ENCODE data around the gene FOXO1. TPM values are rescaled to one million over a fixed set of nuclear protein-coding genes. Genes with fewer than 3 reads are reported as not detected.

The FOXO1 gene
- total and polyA plus RNA-seq, 5 donors = 7.1 to 33.6 (median 21.4) TPM

DNA sequence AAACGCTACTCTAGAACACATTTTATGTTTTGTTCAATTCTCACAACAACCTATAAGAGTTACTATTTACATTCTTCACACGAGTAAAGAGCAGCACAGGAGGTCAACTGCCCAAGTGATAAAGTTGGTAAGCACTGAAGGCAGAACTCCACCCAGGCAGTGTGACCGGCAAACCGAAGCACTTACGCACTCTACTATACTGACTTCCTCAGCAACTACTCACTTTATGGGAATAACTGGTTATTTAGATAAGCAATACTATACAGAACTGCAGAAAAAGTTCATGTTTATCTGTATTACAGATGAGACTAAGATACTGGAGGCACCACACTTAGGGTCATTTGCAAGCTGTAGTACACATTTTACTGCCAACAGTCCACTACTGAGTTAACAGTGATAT lies 28.8 kb downstream of the FOXO1 start:
- WGBS = 15% methylated on average over 5 of the region's 5 CpGs

GRCh38 chr13:40635315-40635995 lies 31.0 kb downstream of the FOXO1 start:
- Histone ChIP-seq H3K4me1 (ENCODE audit: control insufficient read depth, insufficient read depth, low read length) (peaks cover 15% of the 10 kb centered on the region), H3K9me3 (ENCODE audit: control insufficient read depth, low read length) (no peaks in the 10 kb centered on the region), H3K27me3 (ENCODE audit: control insufficient read depth, insufficient read depth) (no peaks in the 10 kb centered on the region), H3K4me3 (ENCODE audit: low read length) (no peak overlapping the region), H3K27ac (ENCODE audit: low read length) (no peak overlapping the region)
- intact Hi-C loops (cut with DNase I) = no loop called here
- 67% methylated on average over 5 of the region's 5 CpGs for WGBS
- DNase-seq = no peak
- ATAC-seq = peak; percentile 6 to 7

More for the DNA sequence above, 28.8 kb downstream of the FOXO1 start:
- intact Hi-C loops (cut with DNase I) = no loop called here
- DNase-seq (no peak), ATAC-seq (peak; percentile 51 to 58)
- H3K4me3 ChIP-seq (ENCODE audit: low read length) = peak overlapping the region; percentile 34
- no peak overlapping the region for H3K27ac ChIP-seq (ENCODE audit: low read length)
- peaks cover 16% of the 10 kb centered on the region for H3K4me1 ChIP-seq (ENCODE audit: control insufficient read depth, insufficient read depth, low read length)
- no peaks in the 10 kb centered on the region for H3K9me3 ChIP-seq (ENCODE audit: control insufficient read depth, low read length)
- no peaks in the 10 kb centered on the region for H3K27me3 ChIP-seq (ENCODE audit: control insufficient read depth, insufficient read depth)

DNA sequence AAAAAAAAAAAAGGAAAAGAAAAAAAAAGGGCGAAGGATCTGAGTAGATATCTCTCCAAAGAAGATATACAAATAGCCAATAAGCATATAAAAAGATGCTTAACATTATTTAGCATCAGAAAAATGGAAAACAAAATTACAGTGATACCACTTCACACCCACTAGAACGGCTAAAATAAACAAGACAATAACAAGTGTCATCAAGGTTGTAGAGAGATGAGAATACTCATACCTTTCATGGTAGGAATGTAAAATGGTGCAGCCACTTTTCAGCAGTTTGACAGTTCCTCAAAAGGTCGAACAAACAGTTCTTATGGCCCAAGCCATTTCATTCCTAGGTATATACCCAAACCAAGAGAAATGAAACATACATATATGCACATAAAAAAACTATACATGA lies 33.5 kb downstream of the FOXO1 start:
- H3K9me3 ChIP-seq (ENCODE audit: control insufficient read depth, low read length) = no peaks in the 10 kb centered on the region
- H3K27me3 ChIP-seq (ENCODE audit: control insufficient read depth, insufficient read depth) = no peaks in the 10 kb centered on the region
- DNase-seq (no peak), ATAC-seq (no peak)
- 95% methylated on average over 3 of the region's 3 CpGs for WGBS
- peaks cover 7% of the 10 kb centered on the region for H3K4me1 ChIP-seq (ENCODE audit: control insufficient read depth, insufficient read depth, low read length)
- no peak overlapping the region for H3K27ac ChIP-seq (ENCODE audit: low read length)
- no peak overlapping the region for H3K4me3 ChIP-seq (ENCODE audit: low read length)
- intact Hi-C loops (cut with DNase I) = no loop called here

- DNase-seq = no peak
- ATAC-seq = no peak
- 93% methylated on average over 4 of the region's 4 CpGs for WGBS
- H3K4me1 ChIP-seq (ENCODE audit: control insufficient read depth, insufficient read depth, low read length) = peaks cover 7% of the 10 kb centered on the region
- H3K4me3 ChIP-seq (ENCODE audit: low read length) = no peak overlapping the region
- no peaks in the 10 kb centered on the region for H3K9me3 ChIP-seq (ENCODE audit: control insufficient read depth, low read length)
- intact Hi-C loops (cut with DNase I) = no loop called here
- H3K27ac ChIP-seq (ENCODE audit: low read length) = no peak overlapping the region
- no peaks in the 10 kb centered on the region for H3K27me3 ChIP-seq (ENCODE audit: control insufficient read depth, insufficient read depth)
Observed at GRCh38 chr13:40631605-40632004, 34.8 kb downstream of the FOXO1 start.

DNA sequence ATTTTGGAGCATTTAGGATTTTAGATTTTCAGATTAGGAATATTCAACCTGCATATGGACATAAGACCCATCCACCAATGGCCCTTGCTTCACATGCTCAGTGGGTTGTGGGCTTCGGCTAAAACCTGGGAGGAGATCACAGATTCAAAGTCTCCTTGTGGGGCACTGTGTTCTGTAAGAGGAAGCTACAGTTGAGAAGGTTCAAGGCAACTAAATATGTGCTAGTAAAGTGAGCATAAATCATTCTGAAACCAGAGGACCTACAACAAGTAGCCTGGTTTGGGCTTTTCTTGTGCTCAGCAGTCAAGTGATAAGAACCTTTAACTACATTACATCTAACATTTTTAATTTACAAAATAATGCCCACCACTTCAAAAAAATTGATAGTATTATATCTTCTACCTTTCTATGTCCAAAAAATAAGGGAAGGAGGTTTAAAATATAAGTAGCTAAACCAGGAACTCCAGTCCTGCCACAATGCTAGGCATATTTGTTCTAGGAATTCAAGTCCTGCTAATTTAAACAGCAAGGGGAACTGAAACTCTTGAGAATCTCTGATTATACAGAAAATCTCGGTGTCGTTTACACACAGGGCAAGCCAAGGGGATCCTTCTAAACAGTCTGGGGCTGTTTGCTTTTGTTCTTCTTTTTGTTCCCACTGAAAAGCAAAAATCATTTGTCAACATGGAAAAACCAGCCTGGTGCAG lies 36.6 kb downstream of the FOXO1 start:
- H3K27ac ChIP-seq (ENCODE audit: low read length) = no peak overlapping the region
- peaks cover 4% of the 10 kb centered on the region for H3K4me1 ChIP-seq (ENCODE audit: control insufficient read depth, insufficient read depth, low read length)
- WGBS = 81% methylated on average over 3 of the region's 3 CpGs
- DNase-seq = no peak
- H3K4me3 ChIP-seq (ENCODE audit: low read length) = no peak overlapping the region
- no peak for ATAC-seq
- H3K9me3 ChIP-seq (ENCODE audit: control insufficient read depth, low read length) = no peaks in the 10 kb centered on the region
- intact Hi-C loops (cut with DNase I) = no loop called here
- H3K27me3 ChIP-seq (ENCODE audit: control insufficient read depth, insufficient read depth) = no peaks in the 10 kb centered on the region

GRCh38 chr13:40626977-40627376 lies 39.5 kb downstream of the FOXO1 start:
- WGBS = 90% methylated on average over 1 of the region's 1 CpG
- no peak for ATAC-seq
- DNase-seq = no peak
- intact Hi-C loops (cut with DNase I) = no loop called here
- Histone ChIP-seq H3K9me3 (ENCODE audit: control insufficient read depth, low read length) (no peaks in the 10 kb centered on the region), H3K27me3 (ENCODE audit: control insufficient read depth, insufficient read depth) (no peaks in the 10 kb centered on the region), H3K4me3 (ENCODE audit: low read length) (no peak overlapping the region), H3K4me1 (ENCODE audit: control insufficient read depth, insufficient read depth, low read length) (peaks cover 5% of the 10 kb centered on the region), H3K27ac (ENCODE audit: low read length) (no peak overlapping the region)

DNA sequence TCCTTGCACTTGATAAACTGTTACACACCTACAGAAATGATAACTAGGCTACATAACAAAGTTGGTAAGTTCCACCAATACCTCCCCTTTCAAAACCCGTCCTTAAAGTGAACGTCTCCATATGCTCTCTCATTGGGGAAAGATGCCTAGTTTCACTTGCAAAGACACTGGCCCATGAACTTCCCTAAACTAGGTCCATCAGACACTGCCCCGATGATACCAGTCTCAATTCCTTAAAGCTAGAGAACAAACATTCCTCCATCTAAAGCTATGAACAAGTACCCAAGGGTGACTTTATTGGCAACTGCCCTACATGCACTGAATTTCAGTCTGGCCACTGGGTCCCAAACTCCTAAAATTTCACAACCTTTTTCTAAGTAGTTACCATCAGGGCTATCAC lies 39.9 kb downstream of the FOXO1 start:
- Histone ChIP-seq H3K4me3 (ENCODE audit: low read length) (no peak overlapping the region), H3K9me3 (ENCODE audit: control insufficient read depth, low read length) (no peaks in the 10 kb centered on the region), H3K4me1 (ENCODE audit: control insufficient read depth, insufficient read depth, low read length) (peaks cover 5% of the 10 kb centered on the region), H3K27ac (ENCODE audit: low read length) (no peak overlapping the region), H3K27me3 (ENCODE audit: control insufficient read depth, insufficient read depth) (no peaks in the 10 kb centered on the region)
- intact Hi-C loops (cut with DNase I) = no loop called here
- no peak for ATAC-seq
- WGBS = 68% methylated on average over 3 of the region's 3 CpGs
- no peak for DNase-seq

DNA sequence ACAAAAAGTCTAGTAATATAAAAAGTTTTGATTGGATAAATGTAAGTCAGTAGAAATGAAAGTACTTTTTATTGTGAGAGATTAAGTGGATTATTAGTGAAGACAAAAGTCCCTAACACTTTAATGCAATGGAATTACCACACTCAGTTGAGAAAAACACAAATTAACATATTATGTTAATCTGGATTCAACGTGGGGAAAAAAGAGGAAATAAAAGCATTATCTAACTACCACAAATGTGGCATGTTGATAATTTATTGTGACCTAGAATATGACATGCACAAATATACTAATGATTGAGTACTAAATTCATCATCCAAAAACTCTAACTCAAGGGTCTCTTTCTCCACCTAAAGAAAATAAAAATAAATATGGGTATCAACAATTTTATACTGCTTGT lies 41.5 kb downstream of the FOXO1 start:
- no peak for ATAC-seq
- Histone ChIP-seq H3K27me3 (ENCODE audit: control insufficient read depth, insufficient read depth) (no peaks in the 10 kb centered on the region), H3K9me3 (ENCODE audit: control insufficient read depth, low read length) (no peaks in the 10 kb centered on the region), H3K27ac (ENCODE audit: low read length) (no peak overlapping the region), H3K4me3 (ENCODE audit: low read length) (no peak overlapping the region), H3K4me1 (ENCODE audit: control insufficient read depth, insufficient read depth, low read length) (peaks cover 2% of the 10 kb centered on the region)
- 32% methylated on average over 1 of the region's 1 CpG for WGBS
- no peak for DNase-seq
- intact Hi-C loops (cut with DNase I) = no loop called here

DNA sequence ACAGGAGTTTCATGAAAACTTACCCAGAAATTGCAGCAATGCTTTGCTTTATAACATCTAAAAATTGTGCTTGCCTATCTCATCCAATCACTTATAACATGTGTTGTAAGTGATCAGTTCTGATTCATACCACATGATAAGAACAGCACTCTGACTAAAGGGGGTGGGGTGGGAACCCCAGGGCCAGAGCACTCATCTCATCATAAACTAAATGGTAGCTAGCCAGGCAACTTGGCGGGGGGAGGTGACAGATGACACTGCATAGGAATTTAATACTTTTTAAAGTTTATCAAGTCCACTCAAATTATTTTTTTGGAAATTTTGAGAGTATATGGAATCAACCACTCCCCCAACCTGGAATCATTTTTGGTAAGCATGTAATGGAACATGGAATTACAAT lies 42.1 kb downstream of the FOXO1 start:
- Histone ChIP-seq H3K4me3 (ENCODE audit: low read length) (no peak overlapping the region), H3K27me3 (ENCODE audit: control insufficient read depth, insufficient read depth) (no peaks in the 10 kb centered on the region), H3K4me1 (ENCODE audit: control insufficient read depth, insufficient read depth, low read length) (peaks cover 2% of the 10 kb centered on the region), H3K9me3 (ENCODE audit: control insufficient read depth, low read length) (no peaks in the 10 kb centered on the region), H3K27ac (ENCODE audit: low read length) (no peak overlapping the region)
- 95% methylated on average over 1 of the region's 1 CpG for WGBS
- intact Hi-C loops (cut with DNase I) = no loop called here
- no peak for DNase-seq
- ATAC-seq = peak in 1 of 2 donors; percentile 41

DNA sequence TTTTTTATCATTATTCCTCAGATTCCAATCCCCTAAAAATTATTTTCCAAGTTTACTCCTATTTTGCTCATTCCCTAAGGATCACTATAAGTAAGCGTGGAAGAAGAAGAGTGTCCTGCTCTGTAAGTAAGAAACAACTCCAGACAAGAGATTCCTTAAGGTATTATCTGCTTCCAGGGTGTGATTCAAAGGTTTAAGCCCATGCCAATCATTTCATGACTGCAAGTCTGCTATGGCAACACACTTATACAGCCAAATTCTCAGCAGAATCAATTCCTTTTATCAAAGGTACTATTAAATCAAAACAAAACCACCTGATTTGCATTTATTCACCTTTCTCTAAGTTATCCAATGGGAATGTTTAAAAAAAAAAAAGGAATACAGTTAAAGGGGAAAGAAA lies 43.7 kb downstream of the FOXO1 start:
- Histone ChIP-seq H3K27ac (ENCODE audit: low read length) (no peak overlapping the region), H3K27me3 (ENCODE audit: control insufficient read depth, insufficient read depth) (no peaks in the 10 kb centered on the region), H3K4me1 (ENCODE audit: control insufficient read depth, insufficient read depth, low read length) (peaks cover 6% of the 10 kb centered on the region), H3K9me3 (ENCODE audit: control insufficient read depth, low read length) (no peaks in the 10 kb centered on the region), H3K4me3 (ENCODE audit: low read length) (no peak overlapping the region)
- WGBS = 74% methylated on average over 1 of the region's 1 CpG
- DNase-seq (no peak), ATAC-seq (no peak)
- intact Hi-C loops (cut with DNase I) = no loop called here

DNA sequence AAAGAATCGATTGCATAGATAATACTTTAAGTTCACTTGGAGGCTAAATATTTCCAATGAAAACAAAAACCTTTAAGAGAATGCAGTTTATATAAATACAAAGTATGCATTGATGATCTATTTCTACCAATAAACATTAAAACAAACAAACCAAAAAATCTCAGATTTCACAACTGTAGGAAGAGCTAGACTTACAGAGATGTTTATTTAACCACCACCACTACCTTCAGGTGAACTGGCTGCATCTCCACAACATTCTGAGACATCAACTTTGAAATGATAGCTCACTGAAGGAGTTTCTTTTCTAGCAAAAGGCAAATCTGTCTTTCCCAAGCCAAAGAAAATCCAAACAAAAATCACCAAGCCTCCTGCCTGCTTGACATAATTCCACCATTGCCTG lies 44.2 kb downstream of the FOXO1 start:
- H3K9me3 ChIP-seq (ENCODE audit: control insufficient read depth, low read length) = no peaks in the 10 kb centered on the region
- no peak for DNase-seq
- H3K27ac ChIP-seq (ENCODE audit: low read length) = no peak overlapping the region
- no peak for ATAC-seq
- WGBS = 70% methylated on average over 1 of the region's 1 CpG
- H3K27me3 ChIP-seq (ENCODE audit: control insufficient read depth, insufficient read depth) = no peaks in the 10 kb centered on the region
- peaks cover 6% of the 10 kb centered on the region for H3K4me1 ChIP-seq (ENCODE audit: control insufficient read depth, insufficient read depth, low read length)
- intact Hi-C loops (cut with DNase I) = no loop called here
- H3K4me3 ChIP-seq (ENCODE audit: low read length) = no peak overlapping the region

Data from right cardiac atrium (tissue), 5 donors.